Stimulated activated CD4-positive, alpha-beta T cell treated with anti-CD3 and anti-CD28 coated beads, Interleukin-1b, Interleukin-23, amount 100 ng/mL, for 4 hours (primary cell): ENCODE measurements around the gene TRIM47.
"Not testable (repeated sequence)": the region's sequence is repeated elsewhere in the genome, so short reads cannot be mapped to it uniquely, and the experiment has no call there.

Source experiments
- DNase-seq, 2 donors: peaks; one replicate each; pipeline ENCODE4 v3.0.0-alpha.2; 2020; ENCODE audit warnings: low read depth in 2 of 2

TRIM47 gene

DNA sequence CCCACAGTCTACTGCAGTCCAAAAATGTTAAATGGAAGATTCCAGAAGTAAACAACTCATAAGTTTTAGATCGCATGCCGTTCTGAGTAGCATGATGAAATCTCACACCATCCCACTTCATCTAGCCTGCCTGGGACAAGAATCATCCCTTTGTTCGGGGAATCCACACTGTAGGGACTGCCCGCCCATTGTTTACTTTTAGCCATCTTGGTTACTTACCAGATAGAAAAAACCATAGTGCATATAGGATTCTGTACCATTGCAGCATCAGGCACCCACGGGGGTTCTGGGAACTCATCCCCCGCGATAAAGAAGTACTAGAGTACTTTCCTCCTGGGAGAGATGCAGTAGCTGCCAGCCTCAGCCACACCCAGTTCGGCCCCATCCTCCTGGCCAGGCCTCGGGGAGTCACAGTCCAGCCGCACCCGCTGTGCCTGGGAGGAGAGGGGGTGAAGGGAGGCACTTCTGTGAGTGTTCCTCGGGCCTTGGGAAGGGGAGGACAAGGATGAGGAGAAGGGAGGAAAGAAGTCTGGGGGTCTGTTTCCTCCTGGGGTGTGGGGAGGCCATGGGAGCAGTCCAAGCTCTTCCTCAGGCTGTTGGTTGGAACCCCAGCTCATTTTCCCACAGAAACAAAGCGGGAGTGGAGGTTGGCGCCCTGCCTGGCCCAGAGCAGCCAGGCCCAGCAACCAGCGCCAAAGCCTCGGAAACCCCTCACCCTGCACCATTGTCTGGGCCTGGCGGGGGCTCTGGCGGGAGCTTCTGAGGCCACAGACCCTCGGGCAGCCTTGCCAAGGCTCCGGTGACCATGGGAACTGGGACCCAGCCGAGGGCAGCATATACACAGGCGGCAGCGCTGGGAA, 8.9 kb downstream of the TRIM47 start:
- no peak for DNase-seq

DNA sequence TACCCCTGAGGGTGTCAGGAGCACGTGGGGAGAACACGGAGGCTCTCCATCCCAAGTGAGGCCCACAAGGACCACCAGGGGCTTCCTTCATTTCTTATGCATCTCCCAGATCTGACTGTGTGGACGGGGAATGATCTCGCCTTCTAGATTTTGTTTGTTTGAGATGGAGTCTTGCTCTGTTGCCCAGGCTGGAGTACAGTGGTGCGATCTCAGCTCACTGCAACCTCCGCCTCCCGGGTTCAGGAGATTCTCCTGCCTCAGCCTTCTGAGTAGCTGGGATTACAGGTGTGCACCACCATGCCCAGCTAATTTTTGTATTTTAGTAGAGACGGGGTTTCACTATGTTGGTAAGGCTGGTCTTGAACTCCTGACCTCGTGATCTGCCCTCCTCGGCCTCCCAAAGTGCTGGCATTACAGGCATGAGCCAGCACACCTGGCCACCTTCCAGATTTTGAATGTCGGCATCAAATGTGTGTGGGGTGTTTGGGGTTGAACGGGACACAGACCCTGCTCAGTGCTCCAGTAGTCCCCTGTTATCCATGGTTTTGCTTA, 9.6 kb downstream of the TRIM47 start:
- not testable (repeated sequence) for DNase-seq

DNA sequence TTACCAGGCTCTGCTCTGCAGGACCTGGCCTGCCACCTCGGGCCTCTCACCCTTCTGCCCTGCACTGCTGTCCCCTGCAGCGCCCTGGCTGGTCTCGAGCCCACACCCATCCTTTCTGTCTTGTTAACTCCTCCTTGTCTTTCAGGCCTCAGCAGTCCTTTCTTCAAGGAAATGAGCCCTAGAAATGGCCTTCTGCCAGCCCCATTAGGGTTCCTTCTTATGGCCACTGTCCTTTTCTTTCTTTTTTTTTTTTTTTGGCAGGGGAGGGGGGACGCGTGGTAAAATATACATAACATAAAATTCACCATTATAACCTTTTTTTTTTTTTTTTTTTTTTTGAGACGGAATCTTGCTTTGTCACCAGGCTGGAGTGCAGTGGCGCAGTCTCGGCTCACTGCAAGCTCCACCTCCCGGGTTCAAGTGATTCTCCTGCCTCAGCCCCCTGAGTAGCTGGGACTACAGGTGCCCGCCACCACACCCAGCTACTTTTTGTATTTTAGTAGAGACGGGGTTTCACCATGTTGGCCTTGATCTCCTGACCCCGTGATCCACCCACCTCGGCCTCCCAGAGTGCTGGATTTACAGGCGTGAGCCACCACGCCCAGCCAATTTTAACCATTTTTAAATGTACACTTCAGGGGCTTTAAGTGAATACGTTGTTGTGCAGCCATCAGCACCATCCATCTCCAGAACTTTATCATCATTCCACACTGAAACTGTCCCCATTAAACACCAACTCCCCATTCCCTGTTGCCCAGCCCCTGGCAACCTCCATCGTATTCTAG, 12.8 kb downstream of the TRIM47 start:
- not testable (repeated sequence) for DNase-seq

DNA sequence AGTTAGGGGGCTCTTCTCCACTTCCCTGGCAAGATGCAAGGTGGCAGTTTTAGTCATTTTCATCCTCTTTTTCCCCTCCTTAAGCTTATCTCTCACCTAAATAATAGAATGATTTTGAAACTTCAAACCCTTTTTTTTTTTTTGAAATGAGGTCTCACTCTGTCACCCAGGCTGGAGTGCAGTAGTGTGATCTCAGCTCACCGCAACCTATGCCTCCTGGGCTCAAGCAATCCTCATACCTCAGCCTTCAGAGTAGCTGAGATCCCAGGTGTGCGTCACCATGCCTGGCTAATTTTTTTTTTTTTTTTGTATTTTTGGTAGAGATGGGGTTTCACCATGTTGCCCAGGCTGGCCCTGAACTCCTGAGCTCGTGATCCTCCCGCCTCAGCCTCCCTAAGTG, 13.5 kb downstream of the TRIM47 start:
- not testable (repeated sequence) for DNase-seq

DNA sequence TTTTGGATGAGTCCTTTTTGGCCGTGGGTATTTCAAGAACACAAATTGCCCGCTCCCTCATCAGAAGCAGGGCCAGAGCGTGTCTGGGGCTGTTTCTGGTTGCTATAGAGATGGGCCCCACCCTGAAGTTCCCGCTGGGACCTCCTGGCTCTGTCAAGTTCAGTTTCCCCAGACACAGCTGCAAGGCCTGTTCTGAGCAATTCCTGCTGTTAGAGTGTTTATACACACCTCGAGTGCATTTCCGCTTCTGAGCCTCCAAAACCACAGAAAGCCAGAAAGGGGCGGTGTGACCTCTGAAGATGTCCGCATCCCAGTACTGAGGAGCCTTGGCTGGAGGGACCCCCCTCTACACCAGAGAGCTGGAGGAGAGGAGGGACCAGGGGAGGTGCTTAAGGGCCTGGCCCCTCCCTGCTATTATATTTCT, 13.9 kb downstream of the TRIM47 start:
- no peak for DNase-seq

DNA sequence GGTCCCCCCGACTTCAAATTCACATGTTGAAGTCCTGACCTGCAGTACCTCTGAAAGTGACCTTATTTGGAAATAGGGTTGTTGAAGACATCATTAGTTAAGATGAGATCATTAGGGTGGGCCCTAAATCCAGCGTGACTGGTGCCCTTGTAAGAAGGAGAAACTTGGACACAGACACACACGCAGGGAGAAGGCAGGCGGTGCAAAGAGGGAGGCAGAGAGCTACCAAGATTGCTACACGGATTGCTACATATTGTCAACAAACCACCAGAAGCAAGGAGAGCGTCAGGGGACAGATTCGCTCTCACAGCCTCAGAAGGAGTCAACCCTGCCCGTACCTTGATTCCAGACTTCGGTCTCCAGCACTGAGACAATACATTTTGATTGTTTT, 16.5 kb downstream of the TRIM47 start:
- DNase-seq: no peak

DNA sequence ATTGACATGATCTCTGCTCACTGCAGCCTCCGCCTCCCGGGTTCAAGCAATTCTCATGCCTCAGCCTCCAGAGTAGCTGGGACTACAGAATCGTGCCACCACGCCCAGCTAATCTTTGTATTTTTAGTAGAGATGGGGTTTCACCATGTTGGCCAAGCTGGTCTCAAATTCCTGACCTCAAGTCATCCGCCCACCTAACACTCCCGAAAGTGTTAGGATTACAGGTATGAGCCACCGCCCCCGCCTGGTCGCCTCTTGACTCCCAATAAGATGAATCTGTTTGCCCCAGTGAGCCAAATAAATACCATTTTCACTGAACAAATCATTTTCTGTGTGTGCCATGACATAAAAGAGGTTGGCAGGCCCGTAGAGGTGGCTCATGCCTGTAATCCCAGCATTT, 19.0 kb downstream of the TRIM47 start:
- DNase-seq: not testable (repeated sequence)

DNA sequence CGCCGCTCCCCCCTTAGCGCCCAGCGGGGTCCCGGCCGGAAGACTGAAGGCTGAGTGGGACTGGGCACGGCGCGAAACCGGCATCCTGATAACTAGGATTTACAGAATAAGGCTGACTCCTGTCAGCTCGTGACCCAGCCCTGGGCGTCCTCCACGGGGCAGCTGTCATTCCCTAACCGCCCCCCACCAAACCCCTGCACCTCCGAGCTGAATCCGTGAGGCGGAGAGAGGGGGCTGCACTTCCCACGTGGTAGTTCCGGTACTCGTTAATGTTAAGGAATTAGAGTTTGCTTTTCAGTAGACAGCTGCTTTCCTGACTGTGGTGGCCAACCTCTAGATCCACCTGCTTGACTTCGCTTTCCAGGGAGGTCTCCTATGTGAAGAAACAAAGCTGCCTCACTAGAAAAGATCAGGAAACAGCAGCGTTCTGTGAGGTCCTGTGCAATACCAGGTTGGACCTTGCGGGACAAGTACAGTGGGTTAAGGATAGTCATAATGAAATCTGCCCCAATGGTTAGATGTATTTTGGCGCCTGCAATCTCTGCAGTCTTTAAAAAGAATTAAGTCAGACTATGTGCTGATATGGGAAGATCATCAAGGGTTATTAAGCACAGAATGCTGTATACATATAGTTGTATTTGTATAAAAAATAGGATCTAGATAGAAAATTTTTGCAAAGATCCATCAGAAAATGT, 22.2 kb downstream of the TRIM47 start:
- DNase-seq: no peak

DNA sequence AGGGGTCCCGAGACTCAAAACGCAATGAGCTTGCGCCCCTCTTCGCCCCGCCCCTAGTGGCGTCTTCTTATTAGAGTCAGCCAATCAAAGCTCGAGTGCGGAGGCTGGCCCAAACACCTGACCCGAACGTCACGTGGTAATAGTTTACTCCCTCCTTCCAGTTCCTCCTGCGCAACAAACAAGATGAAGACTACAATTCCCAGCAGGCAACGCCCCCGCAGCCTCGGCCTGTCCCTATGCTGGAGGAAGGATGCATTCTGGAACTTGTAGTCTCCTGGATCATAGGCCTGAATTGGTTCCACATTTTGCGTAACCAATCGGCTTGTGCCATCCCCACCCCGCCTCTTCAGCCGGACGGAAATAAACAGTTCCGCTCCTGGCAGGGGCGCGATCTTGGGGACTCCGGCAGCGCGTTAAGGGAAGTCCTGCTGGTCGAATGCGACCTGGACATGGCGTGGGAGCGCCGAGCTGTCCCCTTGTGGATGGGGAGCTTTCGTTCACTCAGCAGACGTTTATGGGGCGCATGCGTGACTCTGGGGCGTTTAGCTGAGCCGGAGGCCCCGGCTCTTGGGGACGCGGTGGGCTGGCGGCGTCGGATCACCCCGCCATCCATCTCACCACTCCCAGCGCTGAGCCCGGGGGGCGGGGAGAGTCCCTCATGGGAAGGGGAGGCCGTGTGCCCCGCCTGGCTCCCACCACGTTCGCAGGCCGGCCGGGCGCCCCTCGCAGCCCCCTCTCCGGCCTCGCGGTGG, 22.9 kb downstream of the TRIM47 start, which contains the start of gene WBP2:
TSS of gene WBP2 (minus strand) at position 26 of the 752 bp plus-strand sequence. CDS start 38 bp downstream, outside the sequence.
- peak; percentile 93 to 96 for DNase-seq

DNA sequence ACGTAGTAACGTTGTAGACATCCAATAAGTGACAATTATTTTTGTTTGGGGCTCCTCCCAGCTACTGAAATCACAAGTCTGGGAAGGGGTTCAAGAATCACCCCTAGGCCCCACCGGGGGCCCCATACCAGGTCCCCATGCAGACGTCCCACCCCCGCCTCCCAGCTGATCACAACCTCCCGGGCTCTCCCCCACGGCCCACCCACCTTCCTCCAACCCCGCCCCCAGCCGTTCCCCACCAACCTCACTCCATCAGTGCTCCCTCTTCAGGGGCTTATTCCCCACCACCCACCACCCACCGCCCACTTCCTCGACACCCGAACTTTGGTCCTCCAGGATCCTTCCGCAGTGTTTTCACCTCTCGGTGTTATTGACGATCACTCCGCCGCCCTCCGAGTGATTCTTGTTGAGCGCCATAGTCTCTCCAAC, 23.5 kb downstream of the TRIM47 start:
- DNase-seq: no peak

DNA sequence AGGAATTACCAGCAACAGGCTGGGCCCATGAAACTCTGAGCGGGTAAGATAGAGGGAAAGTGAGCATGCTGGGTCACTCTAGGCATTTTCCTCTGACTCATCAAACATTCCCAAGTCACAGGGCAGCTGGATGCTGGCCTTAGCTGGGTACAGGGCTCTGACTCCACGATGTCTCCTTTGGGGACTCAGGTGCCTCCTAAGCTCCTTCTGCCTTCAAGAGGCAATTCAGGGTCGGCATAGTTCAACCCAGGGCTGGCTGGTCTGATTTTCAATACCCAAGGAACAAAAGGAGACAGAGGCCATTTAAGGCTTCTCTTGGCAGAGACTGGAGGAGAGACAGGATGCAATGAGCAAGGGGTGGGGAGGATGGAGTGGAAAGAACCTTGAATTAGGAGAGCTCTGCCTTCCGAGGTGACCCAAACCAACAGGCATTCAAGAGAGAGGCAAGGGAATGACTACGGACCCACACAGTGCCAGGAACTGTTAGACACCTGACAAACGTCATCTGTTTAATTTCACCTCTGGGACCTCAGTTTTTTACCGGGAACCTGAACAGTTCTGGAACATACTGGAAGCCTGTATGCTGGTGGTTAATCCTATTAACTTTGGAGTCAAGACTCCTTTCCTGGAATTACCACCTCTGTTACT, 24.2 kb downstream of the TRIM47 start:
- DNase-seq: no peak

DNA sequence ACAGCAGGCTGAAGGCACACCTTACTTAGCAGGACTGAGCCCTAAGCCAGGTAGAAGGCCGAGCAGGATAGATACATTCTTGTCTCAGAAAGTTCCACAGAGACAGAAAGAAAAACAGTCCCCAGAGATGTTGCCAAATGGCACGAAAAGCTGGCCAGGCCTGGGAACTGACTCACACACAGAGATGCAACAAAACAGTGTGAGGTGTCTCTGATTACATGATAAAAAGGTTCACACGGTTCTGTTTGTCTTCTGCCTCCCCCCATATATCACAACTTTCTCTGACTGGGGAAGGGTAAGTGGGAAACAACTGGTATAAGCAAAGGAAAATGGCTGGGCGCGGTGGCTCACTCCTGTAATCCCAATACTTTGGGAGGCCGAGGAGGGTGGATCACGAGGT, 24.9 kb downstream of the TRIM47 start:
- no peak for DNase-seq

DNA sequence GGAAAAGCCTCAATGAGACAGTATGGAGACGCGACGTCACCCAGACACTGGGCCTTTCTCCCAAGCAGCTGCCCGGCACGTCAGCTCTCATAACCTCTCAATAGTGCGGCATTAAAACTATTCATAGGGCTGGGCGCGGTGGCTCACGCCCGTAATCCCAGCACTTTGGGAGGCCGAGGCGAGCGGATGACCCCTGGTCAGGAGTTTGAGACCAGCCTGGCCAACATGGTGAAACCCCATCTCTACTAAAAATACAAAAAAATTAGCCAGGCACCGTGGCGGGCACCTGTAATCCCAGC, 26.7 kb downstream of the TRIM47 start:
- not testable (repeated sequence) for DNase-seq

DNA sequence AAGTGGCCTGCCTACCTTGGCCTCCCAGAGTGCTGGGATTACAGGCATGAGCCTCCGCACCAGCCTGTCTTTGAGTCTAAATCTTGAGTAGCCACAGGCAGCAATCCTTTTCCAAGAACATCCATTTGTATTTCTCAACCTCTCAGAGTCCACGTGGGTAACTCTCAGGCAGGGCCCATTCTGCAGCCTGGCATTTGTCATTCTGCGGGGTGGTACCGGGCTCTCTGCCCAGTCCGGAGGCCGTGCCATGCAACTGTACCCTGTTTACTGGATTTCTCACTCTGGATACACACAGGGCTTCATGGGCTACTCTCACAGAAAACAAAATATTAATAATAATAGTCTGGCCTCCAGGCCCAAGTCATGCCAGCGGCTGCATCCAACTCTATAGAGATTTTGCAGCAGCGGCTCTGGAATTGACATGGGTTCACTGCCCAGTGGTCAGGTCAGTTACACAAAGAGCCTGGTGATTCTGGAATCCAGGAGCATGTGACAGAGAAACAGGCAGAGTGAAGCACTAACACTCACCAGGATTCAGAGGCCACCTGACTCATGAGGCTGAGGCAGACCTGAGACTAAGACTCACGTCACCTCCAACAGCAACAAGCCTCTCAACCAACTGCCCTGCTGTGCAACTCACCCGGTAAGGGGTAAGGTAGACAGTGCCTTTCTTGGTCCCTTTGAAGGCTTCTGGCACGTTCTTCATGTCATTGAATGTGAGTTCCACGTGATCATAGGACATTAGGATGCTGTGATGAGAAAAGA, 27.3 kb downstream of the TRIM47 start:
- DNase-seq: no peak

DNA sequence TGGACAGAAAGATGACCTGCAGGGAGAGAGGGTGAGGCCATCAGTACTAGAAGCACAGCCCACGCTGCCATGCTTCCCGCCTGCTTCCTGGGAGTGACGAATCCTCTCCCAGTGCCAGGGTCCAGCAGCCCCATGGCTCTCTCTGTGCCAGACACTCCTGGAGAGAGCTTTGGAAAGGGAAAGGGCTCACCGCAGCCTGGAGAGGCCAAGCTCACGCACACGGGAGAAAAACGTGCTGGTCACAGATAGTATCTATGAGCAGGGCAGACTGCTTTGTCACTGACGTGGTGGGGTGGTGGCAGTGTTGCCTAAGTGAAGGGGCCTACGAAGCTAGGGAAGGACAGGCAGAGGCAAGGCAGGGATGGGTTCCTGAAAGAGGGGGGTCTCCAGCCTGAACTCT, 28.7 kb downstream of the TRIM47 start:
- no peak for DNase-seq

DNA sequence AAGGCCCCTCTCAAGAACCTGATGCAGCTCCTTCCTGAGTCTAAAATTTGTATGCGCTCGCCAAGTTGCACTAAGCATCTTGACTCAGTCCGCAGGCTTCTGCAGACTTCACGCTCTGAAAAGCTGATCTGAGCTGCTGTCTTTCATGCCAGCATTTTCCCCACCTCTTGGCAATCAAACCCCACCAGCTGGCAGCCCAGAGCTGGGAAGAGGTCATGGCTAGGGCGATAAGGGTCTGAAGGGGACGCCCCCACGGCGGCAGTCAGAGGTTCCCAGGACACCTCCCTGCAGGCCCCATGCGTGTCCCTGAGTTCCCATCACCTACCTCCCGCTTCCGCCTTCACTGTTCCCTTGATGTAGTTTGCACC, 29.1 kb downstream of the TRIM47 start:
- DNase-seq: no peak

DNA sequence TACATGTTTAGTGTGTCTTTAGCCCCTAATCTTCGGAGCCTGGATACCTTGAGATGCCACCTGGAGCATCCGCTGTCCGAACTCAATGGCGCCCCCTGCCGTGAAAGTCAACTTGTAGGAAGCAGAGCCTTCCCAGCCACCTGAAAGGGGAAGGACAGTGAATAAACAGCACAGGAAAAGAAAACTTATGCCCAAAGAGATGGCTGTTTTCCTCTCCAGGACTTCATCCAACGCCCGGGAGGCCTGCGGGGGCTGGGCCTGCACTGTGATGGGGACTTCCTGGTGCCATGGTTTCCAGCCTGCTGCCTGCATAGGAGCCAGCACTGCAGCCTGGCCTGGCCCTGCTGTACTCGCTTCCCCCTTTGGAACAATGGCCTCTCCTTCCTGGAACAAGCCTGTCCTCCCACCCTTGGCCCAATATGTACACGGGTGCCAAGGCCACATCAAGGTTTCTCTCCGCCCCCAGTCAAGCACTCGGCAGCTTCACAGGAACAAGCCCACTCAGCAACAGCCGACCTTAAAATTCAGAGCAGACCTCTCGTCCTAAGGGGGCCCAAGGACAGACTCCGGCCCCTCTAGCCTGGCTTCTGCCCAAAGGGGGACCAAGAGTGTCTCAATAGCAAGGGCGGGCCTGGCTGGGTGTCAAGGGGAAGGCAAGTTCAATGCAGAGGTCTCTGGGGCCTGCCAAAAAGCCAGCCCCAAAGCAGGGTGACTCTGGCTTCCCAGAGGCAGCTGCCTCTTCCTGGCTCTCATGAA, 29.7 kb downstream of the TRIM47 start:
- DNase-seq: peak; percentile 80 to 88

DNA sequence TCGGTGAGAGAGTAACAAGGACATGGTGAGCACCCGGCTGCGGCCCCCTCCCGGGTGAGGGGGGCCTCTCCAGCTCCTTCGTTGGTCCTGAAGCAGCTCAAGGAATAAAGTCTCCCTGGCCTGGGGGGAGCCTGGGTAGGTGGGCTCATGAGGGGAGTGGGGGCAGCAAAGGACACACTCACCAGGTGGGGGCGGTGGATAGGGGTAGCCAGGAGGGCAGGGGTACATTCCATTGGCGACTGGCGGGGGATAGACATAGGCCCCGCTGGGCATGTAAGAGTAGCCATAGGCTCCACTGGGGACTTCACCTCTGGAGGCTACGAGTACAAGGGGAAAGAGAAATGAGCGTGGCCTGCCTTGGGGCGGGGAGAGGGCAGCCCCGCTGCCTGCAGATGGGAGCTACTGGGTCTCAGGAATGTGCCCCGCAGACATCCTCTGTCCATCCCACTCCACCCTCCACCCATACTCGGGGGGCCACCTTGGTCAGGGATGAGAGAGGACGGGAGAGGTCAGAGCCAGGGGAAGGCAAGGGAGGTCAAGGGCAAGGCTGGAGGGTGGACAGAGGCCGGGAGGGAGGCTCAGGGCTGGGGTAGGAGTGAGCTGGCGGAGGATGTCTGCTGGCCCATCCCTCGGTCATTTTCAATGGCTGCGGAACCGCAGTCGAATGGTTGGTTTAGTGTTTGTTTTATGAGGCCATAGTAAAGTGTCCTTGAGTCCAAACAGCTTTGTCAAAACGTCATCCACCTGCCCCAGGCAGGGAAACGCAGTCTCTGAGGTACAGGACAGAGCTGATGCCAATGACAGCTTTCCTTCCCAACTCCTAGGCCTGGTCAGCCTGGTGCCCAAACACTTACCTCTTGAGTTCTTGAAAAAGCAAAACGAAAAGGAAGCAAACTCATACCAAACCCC, 30.5 kb downstream of the TRIM47 start:
- DNase-seq: no peak
